Ovary (tissue), 3 donors: ENCODE measurements around the gene PDE4D.

Experiments
- CTCF ChIP-seq, 3 donors: fragments of 450-650 bp in 2 of 3; fragments of 200-600 bp in 1 of 3; IDR thresholded peaks; one replicate each; pipeline versions ENCODE4 v1.5.1 to v1.8.0; 2016 to 2022; ENCODE audit warnings: antibody characterized with exemption in 3 of 3, mild to moderate bottlenecking in 1 of 3
- POLR2A ChIP-seq: fragments of 450-650 bp; IDR thresholded peaks from one replicate; pipeline ENCODE4 v1.6.1; 2017; ENCODE audit warnings: antibody characterized with exemption, mild to moderate bottlenecking, moderate library complexity
- donor health status: DM: no; HTN: no; CAD: no.

- no peak for TF ChIP-seq CTCF (IDR thresholded peaks at IDR 0.05)
- no peak for TF ChIP-seq POLR2A
Observed at GRCh38 chr5:59393585-59394420, 499.7 kb downstream of the PDE4D start.
